Lower leg skin (tissue), 3 donors: ENCODE measurements around the gene KRR1.

ENCODE experiments used
- POLR2A ChIP-seq, 2 donors: fragments of 450-650 bp; IDR thresholded peaks; one replicate each; pipeline ENCODE4 v1.6.1; 2016 to 2017; ENCODE audit warnings: antibody characterized with exemption in 2 of 2, mild to moderate bottlenecking in 1 of 2, moderate library complexity in 1 of 2
- TF ChIP-seq, protein P1 (sequence below), 3 donors: fragments of 450-650 bp; IDR thresholded peaks; one replicate each; pipeline ENCODE4 v1.5.1; 2016; ENCODE audit warnings: antibody characterized with exemption in 3 of 3, mild to moderate bottlenecking in 3 of 3, moderate library complexity in 2 of 3

DNA sequence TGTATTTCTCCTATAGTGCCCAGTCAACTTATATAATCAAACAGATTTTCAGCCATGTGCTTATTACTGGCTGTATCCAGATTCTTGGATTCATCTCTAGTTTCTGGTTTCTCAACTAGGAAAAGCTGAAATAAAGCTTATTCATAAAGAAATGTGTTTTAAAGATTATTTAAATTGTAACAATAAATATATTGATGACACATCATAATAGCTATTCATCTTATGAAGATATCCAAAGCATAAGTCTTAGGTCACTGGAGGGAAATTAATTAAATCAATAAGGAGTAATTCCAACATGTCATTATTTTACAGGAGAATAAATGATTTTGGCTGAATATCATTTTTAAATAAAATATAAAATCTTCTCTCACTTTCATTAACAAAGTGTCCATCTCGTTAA, 32.1 kb upstream of the KRR1 start:
- TF ChIP-seq, protein P1, sequence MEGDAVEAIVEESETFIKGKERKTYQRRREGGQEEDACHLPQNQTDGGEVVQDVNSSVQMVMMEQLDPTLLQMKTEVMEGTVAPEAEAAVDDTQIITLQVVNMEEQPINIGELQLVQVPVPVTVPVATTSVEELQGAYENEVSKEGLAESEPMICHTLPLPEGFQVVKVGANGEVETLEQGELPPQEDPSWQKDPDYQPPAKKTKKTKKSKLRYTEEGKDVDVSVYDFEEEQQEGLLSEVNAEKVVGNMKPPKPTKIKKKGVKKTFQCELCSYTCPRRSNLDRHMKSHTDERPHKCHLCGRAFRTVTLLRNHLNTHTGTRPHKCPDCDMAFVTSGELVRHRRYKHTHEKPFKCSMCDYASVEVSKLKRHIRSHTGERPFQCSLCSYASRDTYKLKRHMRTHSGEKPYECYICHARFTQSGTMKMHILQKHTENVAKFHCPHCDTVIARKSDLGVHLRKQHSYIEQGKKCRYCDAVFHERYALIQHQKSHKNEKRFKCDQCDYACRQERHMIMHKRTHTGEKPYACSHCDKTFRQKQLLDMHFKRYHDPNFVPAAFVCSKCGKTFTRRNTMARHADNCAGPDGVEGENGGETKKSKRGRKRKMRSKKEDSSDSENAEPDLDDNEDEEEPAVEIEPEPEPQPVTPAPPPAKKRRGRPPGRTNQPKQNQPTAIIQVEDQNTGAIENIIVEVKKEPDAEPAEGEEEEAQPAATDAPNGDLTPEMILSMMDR (IDR thresholded peaks at IDR 0.05) = no peak
- TF ChIP-seq POLR2A (IDR thresholded peaks at IDR 0.05) = no peak
